Globus pallidus (tissue), 1 donor: ENCODE measurements around the gene BNIP1.

ENCODE experiments used
- DNase-seq: peaks from one replicate; pipeline ENCODE4 v3.0.0-alpha.2; 2015; ENCODE audit warnings: low spot score

Gene BNIP1

DNA sequence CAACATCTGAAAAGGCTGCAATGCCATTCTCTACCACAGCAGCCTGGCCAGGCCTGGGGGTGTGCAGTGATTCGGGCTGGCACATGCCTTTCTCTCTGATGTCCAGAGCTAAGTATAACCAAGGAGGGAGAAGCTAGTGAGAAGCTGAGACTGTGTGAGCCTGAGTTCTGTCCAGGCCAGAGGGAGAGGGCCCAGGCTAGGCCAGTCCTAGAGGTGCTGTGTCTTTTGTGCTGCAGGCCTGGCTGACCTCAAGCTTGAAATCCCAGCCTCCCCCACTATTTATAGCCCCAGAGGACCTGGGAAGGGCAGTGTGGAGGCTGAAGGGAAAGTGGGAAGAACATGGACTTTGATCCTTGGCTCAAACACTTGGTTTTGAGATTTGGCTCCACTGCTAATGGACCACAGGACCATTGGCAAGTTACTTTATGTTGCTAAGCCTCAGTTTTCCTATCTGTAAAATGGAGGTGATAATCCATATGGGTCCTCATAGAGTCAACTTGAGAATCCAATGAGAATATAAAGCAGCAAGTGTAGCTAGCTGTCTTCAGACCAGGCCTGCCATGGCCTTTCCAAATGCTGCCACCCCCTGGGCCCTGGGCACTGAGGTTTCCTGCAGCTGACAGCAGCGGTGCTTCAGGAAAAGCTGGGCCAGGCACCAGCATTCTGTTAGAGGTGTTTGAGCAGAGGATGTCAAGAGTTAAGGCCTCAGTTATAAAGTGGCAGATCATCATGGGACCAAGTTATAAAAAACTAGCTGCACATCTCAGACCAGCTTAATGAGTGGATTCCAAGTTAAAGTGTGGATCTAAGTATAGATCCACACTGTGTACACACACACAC, 21.1 kb downstream of the BNIP1 start:
- no peak for DNase-seq

DNA sequence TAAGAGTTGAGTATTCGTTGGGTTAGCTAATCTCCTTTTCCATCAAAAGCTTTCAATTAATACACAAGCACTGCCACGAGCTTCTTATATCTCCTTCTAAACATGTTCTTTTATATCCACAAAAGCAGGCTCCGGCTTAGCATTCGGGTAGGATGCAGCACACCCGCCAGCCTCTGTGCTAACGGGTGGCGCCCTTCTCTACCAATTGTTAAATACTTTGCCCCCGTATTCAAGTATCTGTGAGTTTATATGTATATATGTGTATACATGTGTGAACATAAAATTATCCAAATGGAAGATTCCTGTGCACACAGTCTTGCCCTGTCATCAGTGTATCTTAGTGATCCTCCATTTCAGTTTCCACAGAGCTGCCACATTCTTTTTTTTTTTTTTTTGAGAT, 27.8 kb downstream of the BNIP1 start:
- DNase-seq = no peak

DNA sequence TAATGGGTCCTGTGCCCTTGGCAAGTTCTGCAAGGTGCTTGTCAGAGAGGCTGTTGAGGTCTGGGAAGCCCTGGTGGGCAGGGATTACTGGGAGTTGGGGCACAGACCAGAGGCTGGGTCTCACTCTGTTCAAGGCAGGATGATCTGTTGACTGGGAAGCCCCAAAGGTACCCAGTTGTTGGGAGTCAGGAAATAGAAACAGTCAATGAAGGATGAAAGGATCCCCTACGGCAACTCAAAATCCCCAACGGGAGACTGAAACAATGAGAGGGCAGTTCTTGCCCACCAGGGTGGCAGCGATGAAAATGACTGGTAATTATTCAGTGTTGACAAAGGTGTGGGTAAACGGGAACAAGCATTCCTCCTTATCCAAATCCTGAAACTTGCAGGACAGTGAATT, 31.2 kb downstream of the BNIP1 start:
- no peak for DNase-seq

DNA sequence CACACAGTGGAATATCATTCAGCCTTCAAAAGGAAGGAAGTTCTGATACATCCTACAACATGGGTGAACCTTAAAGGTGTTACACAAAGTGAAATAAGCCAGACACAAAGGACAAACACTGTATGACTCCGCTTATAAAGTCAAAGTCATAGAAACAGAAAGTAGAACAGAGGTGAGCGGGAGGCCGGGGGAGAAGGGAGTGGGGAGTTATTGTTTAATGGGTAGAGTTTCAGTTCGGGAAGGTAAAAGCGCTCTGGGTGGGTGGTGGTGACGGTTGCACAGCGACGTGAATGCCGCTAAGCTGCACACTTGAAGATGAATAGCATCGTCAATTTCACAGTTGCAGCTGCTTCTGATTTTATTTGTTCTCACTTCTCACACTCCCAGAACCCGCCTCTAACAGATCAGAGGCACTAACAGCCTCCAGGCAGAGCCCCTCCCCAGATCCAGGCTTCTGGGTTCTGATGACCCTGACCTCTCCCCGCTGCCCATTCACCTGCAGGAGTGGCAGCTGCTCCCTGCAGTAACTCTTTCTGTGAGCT, 34.1 kb downstream of the BNIP1 start:
- no peak for DNase-seq

DNA sequence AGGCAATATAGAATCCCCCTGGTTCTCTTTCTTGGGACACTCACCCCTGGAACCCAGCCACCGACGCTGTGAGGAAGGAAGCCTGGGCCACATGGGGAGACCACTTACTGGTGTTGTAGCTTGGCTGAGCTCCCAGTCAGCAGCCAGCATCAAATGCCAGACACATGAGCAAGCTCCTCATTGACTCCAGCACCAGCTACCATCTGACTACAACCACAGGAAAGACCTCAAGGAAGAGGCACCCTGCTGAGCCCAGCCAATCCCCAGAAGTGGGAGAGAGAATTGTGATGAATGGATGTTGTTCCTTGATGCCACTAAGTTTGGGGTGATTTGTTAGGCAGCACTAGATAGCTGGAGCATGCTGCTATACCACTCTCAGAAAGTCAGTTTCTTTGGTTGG, 36.0 kb downstream of the BNIP1 start:
- DNase-seq = no peak

DNA sequence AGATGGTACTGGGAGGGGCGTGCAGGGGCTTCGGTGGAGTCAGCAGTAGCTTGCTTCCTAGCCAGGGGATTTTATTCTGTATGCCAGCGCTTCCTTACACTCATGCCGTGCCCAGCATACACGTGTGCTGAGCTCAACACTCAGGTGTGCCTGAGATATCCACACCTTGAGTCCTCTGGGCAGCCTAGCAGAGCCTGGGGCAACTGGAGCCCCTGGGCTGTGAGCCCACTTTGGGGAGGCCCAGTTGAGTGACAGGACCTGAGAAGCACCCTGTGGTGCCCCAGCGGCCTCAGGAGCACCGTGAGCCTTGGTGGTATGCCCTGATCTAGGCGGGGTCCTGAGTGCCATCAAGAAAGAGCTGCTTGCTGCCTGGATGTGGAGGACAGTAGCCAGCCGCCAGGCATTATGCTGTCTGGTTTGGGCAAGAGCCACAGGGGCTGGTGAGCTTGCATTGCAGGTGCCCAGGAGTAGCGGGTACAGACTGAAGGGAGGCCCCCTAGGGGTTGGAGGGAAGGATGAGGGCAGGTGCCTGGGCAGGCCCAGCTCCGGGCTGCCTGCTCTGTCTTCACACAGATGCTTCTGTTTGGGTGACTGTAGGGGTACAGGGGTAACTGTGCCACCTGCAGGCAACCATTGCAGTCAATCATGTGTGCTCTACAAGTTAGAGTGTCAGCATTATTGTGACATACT, 42.9 kb downstream of the BNIP1 start:
- DNase-seq = no peak

DNA sequence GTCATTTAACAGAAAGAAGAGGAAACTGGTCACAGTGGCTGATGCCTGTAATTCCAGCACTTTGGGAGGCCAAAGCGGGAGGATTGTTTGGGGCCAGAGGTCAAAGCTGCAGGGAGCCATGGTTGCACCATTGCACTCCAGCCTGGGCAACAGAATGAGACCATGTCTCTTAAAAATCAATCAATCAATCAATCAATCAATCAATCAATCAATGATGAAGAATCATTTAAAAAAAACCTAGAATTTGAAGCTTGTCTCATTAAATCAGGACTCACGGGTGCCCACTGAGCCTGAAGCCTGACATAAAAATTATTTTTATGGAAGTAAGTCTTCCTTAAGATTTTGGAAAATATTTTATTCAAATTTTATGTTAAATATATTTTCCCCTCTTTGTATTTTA, 43.9 kb downstream of the BNIP1 start:
- no peak for DNase-seq

DNA sequence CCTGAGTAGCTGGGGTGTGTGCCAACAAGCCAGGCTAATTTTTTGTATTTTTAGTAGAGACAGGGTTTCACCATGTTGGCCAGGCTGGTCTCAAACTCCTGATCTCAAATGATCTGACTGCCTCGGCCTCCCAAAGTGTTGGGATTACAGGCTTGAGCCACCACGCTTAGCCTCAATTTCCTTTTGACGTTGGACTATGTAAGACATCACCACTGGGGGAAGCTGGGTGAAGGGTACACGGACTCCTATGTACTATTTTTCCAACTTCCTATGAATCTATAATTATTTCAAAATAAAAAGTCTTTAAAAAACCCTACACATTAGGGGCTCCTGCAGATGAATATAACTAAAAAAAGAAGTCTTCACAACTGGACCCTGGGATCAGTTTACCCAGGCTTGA, 46.7 kb downstream of the BNIP1 start:
- no peak for DNase-seq

DNA sequence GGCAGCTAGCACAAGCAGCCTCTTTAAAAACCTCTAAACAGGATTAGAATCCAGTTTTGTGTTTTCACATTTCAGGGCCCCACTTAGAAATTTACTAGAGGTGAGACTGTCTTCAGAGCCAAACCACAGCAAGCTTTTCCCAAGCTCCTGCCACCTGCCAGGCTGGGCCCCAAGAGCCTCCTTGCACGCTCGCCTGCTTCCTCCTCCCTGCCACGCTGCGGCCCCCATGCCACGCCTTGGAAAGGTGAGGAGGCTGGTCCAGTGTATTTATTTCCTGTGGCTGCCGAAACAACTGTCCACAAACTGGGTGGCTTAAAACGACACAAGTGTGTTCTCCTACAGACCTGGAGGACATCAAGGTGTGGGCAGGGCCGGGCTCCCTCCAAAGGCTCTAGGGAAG, 47.2 kb downstream of the BNIP1 start:
- no peak for DNase-seq

DNA sequence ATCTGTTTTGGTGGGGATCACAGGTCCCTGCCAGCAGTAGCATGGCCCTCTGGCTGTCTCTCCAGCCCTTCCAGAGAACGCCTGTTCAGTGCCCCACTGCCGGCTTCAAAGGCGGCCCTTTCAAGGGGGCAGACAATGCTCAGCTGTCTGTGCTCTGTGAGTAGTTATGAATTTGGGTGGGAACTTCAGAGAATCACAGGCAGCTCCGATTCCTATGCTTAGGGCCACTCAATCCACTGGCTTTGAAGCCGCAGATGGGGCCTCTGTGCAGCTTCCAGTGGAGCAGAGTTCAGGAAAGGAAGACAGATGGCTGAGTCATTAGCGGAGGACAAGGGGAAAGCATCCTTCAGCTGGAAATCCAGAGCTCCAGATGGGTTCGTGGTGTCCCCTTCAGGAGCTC, 48.2 kb downstream of the BNIP1 start:
- DNase-seq = no peak

DNA sequence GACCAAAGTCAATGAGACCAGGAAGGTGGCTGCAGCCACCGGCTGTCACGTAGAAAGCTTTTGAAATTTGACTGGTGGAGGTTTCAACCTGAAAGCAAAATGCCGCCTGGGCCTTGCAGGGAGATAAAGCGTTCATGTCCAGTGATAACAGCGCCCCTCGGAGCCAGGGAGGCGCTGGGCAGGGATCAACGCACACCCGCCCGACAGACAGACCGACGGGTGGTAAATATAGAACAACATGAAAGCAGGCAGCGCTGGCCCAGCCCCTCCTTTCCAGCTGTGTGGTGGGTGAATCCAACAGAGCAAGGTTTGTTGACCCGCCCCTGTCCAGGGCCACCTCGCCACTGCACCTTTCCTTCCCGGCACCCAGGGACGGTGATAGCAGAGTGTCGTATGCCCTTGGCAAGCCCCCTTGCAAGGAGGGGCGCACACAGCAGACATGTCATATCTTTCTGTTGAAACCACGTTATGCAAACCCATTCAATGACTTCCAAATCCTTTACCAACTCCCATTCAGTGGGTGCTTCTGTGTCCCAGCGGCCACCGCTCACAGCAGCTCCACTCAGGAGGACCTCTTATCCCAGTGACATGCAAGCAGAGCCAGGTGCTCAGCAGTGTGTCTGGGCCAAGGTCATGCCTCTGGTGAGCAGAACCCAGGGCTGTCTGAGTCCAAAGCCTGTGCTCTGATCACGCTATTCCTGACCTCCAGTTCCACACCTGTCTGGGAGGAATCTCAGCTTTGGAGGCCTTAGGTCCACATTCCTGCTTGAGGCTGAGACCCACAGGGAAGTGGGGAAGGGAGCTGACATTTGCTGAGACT, 52.0 kb downstream of the BNIP1 start:
- DNase-seq = no peak

DNA sequence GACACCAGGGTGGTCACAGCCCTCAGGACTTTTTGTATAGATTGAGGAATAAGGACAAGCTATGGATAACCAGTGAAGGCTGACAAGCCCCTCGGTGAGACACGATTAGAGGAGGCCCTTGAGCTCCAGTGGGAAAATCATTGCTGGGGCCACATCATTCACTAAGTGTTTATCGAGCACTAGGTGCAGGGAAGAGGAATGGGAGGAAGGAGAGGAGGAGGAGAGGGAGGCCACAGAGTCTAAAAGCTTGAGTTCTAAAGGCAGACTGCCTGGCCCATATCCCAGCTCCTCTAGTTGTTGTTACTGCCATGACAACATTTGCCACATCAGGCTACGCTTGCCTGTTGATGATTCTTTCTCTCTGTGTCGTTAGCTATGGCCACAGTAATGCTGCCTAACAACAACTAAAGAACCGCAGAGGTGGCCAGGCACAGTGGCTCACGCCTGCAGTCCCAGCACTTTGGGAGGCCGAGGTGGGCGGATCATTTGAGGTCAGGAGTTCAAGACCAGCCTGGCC, 53.1 kb downstream of the BNIP1 start:
- no peak for DNase-seq

DNA sequence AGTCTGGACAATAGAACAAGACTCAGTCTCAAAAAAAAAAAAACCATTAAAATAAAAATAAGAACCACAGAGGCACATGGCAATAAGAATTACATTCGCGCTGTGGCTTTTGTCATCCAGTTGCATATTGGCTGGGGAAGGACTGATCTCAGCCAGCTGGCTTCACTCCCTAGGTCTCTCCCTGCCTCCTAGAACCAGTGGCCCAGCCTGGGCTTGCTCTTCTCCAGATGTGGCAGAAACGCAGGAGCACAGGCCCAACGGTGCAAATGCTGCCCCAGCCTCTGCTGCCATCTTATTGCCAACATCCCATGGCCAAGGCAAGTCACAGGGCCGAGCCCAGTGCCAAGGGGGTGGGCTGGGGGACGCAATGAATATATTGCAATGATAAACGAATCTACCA, 53.7 kb downstream of the BNIP1 start:
- no peak for DNase-seq

DNA sequence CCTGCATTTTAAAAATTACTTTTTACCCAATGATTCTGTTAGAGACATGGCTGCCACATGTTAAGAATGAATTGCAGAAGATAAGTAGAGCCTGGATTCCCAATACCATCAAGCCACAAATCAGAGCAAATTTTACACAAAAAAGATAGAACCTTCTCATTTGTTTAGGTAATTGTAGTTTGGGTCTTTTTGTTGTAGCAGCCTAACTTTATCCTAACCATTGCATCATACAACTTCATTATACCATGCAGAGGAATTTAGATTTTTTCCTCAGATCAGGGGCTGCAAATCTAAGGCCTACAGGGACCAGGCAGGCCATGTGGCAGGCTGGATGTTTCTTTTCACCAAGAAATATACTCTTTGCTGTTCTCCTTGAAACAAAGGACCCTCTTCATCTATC, 56.0 kb downstream of the BNIP1 start:
- no peak for DNase-seq

DNA sequence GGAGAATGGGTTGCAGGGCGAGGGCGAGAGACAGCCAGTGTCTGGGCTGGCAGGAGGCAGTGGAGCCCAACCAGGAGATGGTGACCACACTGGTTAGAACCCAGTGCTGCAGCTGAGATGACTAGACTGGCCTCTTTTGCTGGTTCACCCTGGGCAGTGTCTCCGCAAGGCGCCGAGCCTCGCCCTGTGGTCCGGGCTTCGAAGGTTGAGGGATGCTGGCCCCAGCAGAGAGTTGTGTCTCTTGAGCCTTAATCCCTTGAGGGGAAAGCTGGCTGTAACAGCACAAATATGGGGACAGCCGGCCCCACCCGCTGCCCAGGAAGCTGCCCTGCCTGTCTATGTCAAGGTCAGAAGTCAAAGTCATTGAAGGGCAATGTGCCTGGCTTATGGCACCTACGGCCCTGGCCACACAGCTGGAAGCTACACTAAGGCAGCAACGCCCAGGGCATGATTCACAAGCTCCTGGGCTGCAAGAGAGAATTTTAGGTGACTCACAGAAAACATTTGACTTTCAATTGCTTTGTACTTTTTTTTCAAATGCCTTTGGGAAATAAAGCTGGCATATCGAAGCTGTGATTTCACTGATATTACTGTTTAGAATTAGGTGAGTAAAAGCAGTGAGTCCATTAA, 57.4 kb downstream of the BNIP1 start:
- no peak for DNase-seq

DNA sequence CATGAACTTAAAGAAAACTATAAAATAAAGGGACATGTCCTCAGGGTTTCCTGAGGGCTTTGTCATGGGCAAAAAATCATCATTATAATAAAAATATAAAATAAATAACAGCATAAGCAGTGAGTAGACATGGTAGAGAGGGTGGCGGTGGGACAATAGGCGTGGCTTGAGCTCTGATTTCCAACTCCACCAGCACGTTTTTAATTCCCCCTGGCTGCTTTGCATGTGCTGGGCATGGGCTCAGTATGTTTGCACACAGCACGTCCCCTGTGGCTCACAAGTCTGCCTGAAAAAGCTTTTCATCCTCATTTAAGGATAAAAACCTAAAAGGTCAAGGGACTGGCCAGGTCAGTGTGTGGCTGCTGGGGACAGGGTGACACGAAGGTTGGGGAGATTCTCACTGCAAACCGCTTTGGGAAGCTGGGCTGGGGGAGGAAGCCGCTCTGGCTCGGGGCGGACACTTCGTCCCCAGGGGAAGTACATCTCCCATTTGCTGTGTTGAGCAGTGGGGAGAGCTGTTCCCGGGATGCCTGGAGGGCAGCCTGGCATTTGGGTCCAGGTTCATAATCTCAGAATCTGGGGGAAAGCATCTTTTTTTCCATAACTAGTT, 58.0 kb downstream of the BNIP1 start:
- no peak for DNase-seq

DNA sequence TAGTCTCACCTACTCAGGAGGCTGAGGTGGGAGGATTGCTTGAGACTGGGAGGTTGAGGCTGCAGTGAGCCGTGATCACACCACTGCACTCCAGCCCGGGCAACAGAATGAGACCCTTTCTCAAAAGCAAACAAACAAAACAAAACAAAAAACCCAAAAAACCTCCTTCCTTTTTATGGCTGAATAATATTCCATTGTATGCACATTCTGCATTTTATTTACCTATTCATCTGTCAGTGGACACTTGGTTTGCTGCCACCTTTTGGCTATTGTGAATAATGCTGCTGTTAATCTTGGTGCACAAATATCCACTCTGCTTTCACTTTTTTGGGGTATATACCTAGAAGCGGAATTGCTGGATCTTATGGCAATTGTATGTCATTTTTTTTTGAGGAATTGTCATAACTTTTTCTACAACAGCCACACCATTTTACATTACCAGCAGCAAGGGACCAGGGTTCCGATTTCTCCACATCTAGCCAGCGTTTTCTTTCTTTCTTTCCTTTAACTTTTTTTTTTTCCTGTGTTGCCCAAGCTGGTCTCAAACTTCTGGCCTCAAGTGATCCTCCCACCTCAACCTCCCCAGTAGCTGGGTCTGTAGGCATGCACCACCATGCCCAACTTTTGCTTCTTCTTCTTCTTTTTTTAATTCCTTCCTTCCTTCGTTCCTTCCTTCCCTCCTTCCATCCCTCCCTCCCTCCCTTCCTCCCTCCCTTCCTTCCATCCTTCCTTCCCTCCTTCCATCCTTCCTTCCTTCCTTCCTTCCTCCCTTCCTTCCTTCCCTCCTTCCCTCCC, 60.1 kb downstream of the BNIP1 start:
- DNase-seq = no peak

DNA sequence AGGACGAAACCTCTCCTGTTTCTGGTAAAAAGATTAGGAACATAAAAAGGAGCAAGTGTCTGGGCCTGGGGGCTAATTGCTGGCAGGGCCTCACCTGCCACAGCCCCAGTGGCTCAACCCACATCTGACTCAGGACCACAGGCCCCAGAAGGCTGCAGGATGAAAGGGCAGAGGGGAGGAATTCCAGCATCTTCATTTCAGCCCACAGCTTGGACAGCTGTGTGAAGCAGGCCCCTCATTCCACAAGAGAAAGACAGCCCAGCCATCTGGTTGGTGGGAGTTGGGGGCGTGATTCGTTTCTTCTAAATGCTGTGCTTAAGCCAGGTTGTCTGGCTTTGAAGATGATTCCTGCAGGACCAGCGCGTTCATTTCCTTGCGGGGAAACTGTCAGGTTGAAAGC, 61.6 kb downstream of the BNIP1 start:
- no peak for DNase-seq

DNA sequence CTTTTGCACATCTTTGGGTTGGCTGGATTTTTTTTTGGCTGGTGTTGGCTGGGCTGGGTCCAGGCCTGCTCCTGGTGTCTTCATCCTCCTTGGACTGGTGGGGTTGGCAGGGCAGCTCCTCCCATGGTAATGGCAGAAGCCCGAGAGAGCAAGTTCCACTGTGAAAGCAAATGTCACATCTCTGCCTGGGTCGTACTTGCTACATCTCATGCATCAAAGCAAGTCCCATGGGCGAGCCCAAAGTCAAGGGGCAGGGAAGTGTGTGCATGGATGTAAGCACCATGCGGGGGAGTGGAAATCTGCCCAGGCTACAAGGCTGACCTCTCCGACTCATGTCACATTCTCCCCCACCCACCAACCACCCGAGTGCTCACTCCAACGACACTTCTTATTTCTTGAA, 64.0 kb downstream of the BNIP1 start:
- DNase-seq = no peak

DNA sequence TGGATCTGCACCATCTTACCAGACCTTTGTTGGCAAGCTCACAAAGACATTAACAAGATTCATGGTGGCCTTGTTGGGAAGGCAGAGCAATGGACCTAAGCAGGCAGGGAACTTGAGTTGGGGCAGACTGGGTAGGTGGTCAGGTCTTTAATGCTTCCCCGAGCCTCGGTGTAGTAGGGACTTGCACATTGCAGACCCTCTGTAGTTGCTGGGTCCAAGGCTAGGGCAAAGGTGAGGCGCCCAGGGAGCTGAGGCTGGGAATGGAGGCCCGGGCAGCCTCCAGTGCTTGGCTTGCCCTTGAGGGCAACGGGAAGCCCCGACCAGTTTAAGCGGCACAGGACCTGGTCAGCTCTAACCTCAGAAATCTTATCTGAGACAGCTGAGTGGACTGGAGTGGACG, 66.5 kb downstream of the BNIP1 start:
- no peak for DNase-seq

DNA sequence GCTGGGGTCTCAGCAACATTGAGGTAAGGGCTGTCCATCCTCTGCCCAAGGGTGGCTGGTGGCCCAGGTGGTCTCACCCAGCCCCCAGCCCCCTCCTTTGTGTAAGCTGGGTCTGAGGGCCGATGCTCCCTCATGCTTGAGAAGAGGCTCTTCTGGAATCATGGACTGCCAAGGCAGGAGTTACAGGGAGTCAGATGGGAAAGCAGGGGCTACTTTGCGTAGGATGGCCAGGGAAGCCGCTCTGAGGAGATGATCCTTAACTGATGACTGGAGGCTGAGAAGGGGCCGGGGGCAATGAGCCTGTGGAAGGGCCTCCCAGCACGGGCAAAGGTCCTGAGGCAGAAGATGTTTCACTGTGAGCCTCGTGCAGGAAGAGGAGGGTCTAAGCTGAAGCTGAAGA, 67.0 kb downstream of the BNIP1 start:
- no peak for DNase-seq
